GM21515 (cell line): ENCODE data around the gene PCGF1.
"Not testable (repeated sequence)": the region's sequence is repeated elsewhere in the genome, so short reads cannot be mapped to it uniquely, and the experiment has no call there.

Experiments used
- ATAC-seq: cut with Tn5 transposase; IDR thresholded peaks from one replicate; pipeline ENCODE4 v1.9.1; 2021; ENCODE audit not compliant: unreplicated experiment

The PCGF1 gene

GRCh38 chr2:74474481-74474880 lies 33.0 kb downstream of the PCGF1 start:
- ATAC-seq: no peak

DNA sequence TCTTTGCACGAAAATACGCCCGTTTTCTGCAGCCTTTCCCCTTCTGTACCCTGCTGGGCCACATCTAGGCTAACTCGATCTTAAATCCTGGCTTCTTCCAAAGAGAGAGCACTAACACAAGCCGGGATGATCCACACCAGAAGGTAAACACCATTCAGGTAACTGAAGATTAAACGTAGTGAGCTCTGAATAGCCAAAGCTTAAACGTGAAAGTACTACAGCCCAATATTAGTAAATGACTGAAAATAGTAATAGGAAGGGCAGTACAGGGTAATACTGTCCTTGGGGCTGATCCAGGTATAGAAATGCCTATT lies 34.6 kb downstream of the PCGF1 start:
- ATAC-seq: no peak

DNA sequence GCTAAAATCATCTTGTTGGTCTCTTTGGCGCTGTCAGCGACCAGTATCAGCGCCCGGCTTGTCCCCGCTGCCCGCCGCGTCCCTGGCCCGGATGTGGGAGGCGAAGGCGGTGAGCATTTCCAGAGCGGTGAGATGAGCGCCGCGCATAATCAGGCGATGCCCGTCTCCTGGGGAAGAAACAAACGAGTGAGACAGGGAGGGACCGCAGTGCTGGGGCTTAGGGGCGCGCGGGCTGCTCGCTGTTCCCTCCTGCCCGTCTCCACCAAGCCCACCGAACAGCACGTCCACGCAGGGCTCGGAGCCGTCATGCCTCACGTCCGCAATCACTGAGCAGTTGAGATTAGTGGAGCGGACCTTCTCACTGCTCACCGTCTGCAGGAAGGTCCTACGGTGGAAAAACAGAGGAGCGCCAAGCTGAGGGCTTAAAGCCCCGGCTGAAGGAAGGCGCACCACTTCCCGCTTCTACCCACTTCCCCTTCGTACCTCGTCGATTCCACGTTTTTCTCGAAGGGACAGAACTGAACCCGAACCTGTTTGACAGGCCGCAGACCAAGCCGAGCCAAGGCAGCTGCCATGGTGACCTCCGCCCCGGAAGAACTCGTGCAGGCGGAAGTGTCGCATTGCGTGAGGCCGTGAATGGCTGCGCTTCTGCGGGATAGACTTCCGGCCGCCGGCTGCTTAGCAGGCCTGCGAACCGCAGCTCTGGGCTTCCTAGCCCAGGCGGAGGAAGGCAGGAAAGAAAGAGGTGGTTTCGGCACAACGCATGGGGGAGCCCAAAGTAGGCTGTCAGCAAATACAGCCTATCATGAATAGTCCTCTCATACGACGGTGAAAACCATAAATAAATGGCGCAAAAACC lies 35.2 kb downstream of the PCGF1 start, which contains the start of gene MRPL53:
Gene MRPL53 (minus strand): TSS at position 595 of the 859 bp plus-strand sequence. CDS start 20 bp downstream, at position 575.
- ATAC-seq: peak; percentile 84

GRCh38 chr2:74471332-74472065 lies 36.0 kb downstream of the PCGF1 start:
- ATAC-seq: no peak

DNA sequence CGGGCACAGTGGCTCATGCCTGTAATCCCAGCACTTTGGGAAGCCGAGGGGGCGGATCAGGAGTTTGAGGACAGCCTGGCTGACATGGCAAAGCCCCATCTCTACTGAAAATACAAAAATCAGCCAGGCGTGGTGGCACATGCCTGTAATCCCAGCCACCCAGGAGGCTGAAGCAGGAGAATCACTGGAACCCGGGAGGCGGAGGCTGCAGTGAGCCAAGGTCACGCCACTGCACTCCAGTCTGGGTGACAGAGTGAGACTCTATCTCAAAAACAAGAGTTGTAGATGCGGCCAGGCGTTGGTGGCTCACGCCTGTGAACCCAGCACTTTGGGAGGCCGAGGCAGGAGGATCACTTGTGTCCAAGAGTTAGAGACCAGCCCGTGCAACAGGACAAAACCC lies 36.8 kb downstream of the PCGF1 start:
- ATAC-seq: not testable (repeated sequence)

DNA sequence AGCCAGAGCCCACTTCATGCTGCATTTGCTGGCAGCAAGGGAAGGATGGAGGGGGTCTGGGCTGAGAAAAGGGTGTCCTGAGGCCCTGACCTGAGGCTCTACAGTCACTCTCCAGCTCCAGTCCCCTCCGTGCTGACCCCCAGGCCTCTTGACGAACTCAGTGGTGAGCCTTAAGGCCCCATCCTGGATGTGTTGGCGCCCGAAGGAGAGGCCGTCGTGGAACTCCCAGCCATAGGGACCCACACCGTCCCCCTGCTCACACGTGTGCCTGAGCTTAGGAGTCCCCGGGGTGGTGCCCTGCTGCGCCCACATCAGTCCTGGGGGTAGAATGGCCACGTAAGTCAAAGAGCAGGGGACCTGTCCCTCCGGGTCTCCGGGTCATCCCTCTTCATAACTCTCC lies 43.1 kb downstream of the PCGF1 start:
- no peak for ATAC-seq

- ATAC-seq: no peak
Measured at GRCh38 chr2:74462786-74463105, 44.7 kb downstream of the PCGF1 start.

GRCh38 chr2:74462054-74462785 lies 45.3 kb downstream of the PCGF1 start:
- no peak for ATAC-seq

- no peak for ATAC-seq
Measured at GRCh38 chr2:74461187-74462053, 46.1 kb downstream of the PCGF1 start.

- not testable (repeated sequence) for ATAC-seq
Measured at GRCh38 chr2:74460187-74460586, 47.3 kb downstream of the PCGF1 start.

- not testable (repeated sequence) for ATAC-seq
Measured at GRCh38 chr2:74459503-74460118, 47.9 kb downstream of the PCGF1 start.

DNA sequence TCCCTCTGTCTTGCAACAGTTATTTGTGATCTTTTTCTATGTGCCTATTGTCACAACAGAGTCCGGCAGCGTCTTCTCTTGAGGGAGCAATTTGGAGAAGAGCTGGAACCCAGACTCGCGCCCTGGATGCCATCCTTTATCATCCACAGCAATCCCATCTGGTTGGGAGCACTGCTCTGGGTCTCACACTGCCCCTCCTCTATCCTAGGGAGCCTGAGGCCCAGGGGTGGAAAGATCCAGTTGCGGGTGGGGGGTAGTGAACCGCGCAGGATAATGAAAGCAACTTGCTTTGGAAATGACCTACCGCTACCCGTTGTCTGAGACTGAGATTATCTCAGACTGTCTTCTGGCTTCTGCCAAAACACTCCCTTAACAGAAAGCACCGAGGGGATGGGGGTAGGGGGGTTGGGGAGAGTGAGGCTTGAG lies 48.5 kb downstream of the PCGF1 start:
- no peak for ATAC-seq

- ATAC-seq: peak; percentile 78
Measured at GRCh38 chr2:74458132-74458937, 49.2 kb downstream of the PCGF1 start, which contains the start of gene WBP1. TSS of gene WBP1 (plus strand) at chr2:74458438. CDS start at chr2:74458603, 165 bp downstream.

GRCh38 chr2:74457549-74458131 lies 49.9 kb downstream of the PCGF1 start:
- ATAC-seq: peak; percentile 38

DNA sequence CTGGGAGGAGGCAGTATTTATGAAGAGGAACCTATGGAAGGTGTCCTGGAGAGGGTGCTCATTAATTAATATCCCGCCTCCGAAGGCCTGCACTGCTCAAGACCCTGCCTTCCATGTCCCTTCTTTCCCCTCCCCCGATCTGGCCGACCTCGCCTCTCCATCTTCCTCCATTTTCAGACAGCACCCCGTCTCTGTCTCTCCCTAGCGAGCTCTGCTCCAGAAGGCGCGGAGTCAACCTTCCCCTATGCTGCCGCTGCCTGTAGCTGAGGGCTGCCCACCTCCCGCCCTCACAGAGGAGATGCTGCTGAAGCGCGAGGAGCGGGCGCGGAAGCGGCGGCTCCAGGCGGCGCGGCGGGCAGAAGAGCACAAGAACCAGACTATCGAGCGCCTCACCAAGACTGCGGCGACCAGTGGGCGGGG lies 50.4 kb downstream of the PCGF1 start:
- ATAC-seq: no peak
